NCI-H69 (cell line): Measurements from ENCODE around the gene DLGAP1.
A peak's percentile ranks its signal among the peaks of the same experiment; 100 is the strongest.
"Not testable (repeated sequence)": the region's sequence is repeated elsewhere in the genome, so short reads cannot be mapped to it uniquely, and the experiment has no call there.

Source experiments
- DNase-seq: peaks from one replicate; lab custom pipeline; 2025; lab: John Stamatoyannopoulos, UW

The DLGAP1 gene

DNA sequence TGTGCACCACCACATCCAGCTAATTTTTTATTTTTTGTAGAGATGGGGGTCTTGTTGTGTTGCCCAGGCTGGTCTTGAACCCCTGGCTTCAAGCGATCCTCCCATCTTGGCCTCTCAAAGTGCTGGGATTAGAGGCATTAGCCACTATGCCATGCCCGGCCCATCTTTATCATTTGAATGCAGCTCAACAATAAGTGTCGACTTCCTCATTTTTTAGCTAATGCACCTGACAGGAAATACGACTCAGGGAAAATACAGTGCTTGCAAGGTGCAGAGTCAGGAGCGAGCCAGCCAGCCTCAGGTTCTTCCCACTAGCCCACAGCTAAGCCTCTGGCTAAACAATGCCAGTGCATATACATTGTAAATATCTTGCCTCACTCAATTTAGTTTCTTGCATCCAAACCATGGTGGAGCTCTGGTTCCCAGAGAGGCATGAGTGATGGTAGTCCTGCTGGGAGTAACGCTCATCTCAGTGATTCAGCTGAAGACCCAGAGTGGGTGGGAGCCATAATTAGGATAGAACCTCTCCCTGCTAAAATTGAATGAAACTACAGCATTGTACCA is 870.1 kb downstream of the DLGAP1 start:
- peak; percentile 31 for DNase-seq

DNA sequence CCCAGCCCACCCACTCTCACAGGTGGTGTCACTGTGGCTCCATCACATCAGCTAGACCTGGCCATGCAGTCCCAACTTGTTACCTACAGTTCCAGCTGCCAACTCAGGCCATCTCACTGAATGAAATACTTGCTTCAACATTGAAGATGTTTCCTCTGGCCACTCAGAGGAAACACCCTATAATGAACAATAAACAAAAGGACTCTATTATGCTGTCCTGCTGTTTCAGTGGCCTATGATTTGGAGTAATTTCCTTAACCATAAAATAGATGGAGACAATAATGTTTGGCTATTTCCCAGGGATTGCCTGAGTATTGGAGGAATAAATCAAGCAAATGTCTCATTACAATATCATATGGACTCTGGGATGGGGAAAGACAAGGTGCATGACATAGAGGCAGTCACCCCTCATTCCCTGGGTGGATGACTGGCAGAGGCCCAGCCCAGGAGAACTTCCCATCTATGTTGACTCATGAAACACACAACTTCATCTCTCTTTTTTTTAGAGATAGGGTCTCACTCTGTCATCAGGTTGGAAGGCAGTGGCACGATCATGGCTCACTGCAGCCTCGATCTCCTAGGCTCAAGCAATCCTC is 870.7 kb downstream of the DLGAP1 start:
- peak; percentile 69 for DNase-seq

DNA sequence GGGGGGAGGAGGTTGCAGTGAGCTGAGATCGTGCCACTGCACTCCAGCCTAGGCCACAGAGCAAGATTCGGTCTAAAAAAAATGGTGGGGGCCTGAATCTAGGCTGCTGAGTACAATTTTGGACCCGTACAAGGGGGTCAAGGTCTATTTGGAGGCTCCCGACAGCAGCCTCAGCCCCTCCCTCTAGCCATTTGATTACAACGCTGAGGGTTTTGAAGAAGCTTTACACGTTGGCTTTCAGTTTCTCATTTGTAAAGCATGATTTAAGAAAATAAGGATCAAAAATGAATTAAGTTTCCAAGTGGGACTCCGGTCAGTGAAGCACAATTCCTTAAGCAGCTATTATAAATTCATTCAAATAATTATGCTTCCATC is 871.2 kb downstream of the DLGAP1 start:
- no peak for DNase-seq

DNA sequence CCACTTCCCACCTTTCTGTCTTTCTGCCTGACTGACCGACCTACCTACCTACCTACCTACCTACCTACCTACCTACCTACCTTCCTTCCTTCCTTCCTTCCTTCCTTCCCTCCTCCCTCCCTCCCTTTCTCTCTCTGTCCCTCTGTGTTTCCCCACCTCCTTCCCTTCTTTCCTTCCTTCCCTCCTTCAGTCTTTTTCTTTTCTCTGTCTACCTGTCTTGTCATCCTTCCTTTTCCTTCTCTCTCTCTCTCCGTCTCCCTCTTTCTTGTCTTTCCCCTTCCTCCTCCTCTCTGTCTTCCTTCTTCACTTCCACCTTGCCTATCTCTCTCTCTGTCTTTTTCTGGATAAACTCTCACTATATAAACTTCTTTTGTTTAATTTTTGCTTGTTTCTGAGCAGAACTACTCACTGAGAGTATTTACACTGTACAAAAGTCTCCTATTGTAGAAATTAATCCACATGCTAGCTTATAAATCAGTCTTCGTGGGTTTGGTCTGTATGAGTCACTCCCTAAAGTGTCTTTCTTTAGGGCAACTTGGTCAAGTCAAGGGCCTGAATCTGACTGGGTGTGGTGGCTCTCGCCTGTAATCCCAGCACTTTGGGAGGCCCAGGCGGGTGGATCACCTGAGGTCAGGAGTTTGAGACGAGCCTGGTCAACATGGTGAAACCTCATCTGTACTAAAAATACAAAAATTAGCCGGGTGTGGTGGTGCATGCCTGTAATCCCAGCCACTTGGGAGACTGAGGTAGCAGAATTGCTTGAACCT is 871.8 kb downstream of the DLGAP1 start:
- not testable (repeated sequence) for DNase-seq

DNA sequence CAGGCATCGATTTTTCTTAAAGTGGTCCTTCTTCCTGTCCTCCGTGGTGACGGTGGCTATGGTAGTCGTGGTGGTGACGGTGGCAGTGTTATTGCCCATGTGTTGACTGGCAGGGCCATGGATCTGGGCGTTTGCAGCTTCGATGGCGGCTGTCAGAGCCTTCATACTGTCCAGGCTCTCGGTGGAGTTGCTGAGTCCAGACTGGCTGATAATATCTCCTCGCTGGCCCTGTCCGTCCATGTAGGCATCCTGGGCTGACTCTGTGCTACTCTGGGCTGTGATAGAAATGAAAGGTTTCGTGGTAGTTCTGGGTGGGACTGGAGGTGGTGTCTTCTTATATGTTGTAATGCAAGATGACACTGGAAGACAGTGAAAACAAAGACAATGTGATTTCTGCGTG is 873.2 kb downstream of the DLGAP1 start:
- no peak for DNase-seq

DNA sequence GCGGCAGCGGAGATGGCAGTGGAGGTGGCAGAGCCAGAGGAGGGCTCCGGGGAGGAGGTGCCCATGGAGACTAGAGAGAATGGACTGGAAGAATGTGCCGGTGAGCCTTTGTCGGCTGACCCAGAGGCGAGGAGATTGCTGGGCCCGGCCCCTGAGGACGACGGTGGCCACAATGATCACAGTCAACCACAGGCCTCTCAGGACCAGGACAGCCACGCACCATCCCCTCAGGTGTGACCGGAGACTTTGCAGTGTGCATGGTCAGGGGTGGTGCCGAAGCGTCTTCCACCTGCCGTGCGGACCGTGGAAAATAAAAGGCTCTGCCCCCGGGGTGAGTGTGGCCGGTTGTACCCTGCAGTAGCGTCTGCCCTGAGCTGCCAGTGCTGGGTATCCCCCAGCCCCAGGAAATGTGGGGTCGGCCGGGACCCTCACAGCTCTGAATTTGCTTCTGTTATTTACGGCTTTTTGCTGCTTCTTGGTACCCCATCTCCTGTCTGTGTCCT is 874.5 kb downstream of the DLGAP1 start:
- DNase-seq = peak; percentile 16

DNA sequence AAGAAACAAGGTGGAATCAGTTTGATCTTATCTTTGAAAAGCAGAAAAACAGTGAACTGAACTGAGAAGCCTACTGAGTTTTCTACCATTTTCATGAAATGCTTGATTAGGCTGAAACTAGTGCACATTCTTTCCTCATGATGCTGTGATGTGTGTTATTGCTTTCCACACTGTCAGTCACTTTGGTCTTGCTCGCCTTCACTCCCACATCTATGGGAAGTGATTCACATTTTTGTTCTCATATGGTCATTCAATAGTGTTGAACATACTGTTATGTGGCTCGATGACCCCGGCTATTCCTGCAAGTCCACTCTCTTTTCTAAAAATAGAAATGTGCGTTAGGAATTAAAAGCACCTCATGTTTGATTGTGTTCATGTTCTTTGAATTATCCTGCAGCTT is 875.4 kb downstream of the DLGAP1 start:
- DNase-seq = no peak

- DNase-seq = no peak
These were observed 876.5 kb downstream of the DLGAP1 start for GRCh38 chr18:3578621-3579020.

DNA sequence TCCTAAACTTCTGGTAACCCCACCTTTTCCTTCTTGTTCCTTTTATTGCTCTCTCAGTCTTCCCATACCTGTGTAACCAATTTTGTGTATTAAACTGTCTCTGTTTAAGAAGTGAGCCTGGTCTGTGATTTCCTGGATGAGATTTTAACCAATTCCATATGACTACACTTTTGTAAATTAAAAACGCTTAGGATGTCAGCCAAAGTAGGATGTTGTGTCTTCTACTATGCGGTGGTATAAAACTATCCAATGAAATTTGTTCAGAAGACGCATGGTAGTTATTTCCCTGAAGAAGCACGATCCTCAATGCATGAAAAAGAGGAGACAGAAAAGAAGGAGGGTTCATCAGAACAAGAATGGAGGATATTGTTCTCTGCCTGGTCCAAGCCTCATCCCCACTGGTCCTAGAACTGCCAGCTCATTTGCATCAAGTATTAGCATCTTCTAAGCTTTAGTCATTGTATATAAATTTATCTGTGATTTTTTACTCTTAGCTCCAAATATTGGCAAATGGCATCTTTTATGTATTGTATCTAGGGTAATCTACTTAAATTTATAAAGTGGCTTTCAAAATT is 877.7 kb downstream of the DLGAP1 start:
- DNase-seq = no peak

- no peak for DNase-seq
These were observed 882.3 kb downstream of the DLGAP1 start for GRCh38 chr18:3572761-3573160.

DNA sequence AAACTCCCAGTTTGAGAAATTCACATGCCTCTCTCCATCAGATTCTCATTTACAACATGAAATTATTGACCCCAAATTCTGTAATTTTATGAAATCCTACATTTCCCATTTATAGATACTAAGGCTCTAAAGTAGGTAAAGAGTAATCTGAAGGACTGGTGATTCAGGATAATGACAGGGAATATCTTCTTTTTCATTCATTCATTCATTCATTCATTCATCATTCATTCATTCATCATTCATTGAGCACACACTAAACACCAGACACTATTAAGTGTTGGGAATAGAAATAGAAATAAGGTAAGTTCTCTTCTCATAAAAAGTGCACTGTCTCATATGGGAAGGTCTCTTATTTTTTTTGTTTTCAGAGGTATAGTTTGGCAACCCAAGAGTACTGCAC is 888.3 kb downstream of the DLGAP1 start:
- no peak for DNase-seq

- no peak for DNase-seq
These were observed 894.4 kb downstream of the DLGAP1 start for GRCh38 chr18:3560755-3561154.

- DNase-seq = peak; percentile 80
These were observed 900.2 kb downstream of the DLGAP1 start for GRCh38 chr18:3554811-3555427.

GRCh38 chr18:3554091-3554601 is 901.0 kb downstream of the DLGAP1 start:
- DNase-seq = peak; percentile 54

DNA sequence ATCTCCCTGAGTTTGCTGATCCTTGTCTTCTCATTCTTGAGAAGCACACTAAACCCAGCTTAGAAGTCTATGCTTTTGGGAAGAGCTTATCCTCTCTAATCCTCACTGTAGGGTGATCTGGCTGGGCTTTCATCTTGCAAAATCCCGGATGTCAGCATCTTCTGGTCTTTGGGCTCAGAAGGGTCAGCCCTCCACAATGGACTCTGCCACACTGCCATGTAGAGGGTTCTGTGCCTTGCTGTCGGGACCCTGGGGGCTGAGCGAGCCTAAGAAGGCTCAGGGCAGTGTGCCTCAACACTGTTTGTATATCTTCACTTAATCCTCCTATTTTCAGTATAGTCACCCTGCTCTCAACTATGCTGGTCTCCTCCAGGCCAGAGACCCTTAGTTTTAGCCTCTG is 902.8 kb downstream of the DLGAP1 start:
- DNase-seq = no peak

DNA sequence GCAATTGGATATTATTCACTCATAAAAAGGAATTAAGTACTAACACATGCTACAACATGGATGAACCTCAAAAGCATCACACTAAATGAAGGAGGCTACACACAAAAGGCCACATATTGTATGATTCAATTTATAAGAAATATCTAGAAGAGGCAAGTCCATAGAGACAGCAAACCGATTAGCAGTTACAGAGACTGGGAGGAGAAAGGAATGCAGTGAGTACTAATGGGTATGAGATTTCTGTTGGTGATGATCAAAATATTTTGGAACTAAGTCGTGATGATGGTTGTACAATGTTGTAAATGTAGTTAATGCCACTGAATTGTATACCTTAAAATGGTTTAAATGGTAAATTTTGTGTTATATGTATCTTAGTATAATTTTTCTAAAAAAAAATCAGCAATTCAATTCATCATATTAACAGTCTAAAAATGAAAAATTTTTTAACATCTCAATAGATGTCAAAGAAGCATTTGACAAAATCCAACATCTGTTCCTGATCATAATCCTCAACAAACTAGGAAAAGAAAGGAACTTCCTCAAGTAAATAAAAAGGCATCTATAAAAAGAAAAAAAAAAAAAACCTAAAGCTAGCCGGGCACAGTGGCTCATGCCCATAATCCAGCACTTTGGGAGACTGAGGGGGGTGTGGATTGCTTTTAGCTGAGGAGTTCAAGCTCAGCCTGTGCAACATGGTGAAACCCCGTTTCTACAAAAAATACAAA is 907.1 kb downstream of the DLGAP1 start:
- no peak for DNase-seq

DNA sequence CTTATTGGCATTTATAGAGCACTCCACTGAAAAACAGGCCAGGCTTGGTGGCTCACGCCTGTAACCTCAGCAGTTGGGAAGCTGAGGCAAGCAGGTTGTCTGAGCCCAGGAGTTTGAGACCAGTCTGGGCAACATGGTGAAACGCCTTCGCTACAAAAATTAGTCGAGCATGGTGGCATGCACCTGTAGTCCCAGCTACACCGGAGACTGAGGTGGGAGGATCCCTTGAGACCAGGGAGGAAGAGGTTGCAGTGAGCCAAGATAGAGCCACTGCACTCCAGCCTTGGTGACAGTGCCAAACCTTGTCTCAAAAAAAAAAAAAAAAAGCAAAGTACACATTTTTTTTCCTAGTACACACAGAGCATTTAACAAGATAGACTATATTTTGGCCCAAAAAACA is 909.0 kb downstream of the DLGAP1 start:
- DNase-seq = no peak

- no peak for DNase-seq
These were observed 910.6 kb downstream of the DLGAP1 start for GRCh38 chr18:3544537-3544936.

- DNase-seq = no peak
These were observed 913.3 kb downstream of the DLGAP1 start for GRCh38 chr18:3541549-3542386.

GRCh38 chr18:3540805-3541548 is 914.1 kb downstream of the DLGAP1 start:
- DNase-seq = peak; percentile 62
